Measurements from ENCODE around the gene IGFALS.

Gene IGFALS

GRCh38 chr16:1820096-1820945 is 26.8 kb upstream of the IGFALS start:
- no peak overlapping the region for H3K27ac ChIP-seq (ENCODE audit: low read length)
- TF ChIP-seq CTCF (IDR thresholded peaks at IDR 0.05; ENCODE audit: low read length) (no peak), EZH2 (optimal IDR thresholded peaks at IDR 0.05; ENCODE audit: low read depth, low read length) (no peak)
- H3K4me2 ChIP-seq (ENCODE audit: low read depth, low read length), result no peak overlapping the region
- H3K4me1 ChIP-seq (ENCODE audit: low read length), result peaks cover 2% of the 10 kb centered on the region; the same call in 1 of the 2 replicates
- no peaks in the 10 kb centered on the region for H3K27me3 ChIP-seq (replicated peaks; ENCODE audit: insufficient read depth, low read length)
- H3K9me2 ChIP-seq (replicated peaks; ENCODE audit: insufficient read depth, low read length), result no peaks in the 10 kb centered on the region
- no peak overlapping the region for H3K4me3 ChIP-seq (ENCODE audit: low read length)
- H2AFZ ChIP-seq (ENCODE audit: low read length), result no peak overlapping the region
- no peaks in the 10 kb centered on the region for H3K9me3 ChIP-seq (replicated peaks; ENCODE audit: insufficient read depth, low read length)
- peaks cover 29% of the 10 kb centered on the region for H3K79me2 ChIP-seq (ENCODE audit: low read length)
- DNase-seq, result no peak
- peaks cover 2% of the 10 kb centered on the region; the same call in 1 of the 2 replicates for H3F3A ChIP-seq (ENCODE audit: insufficient read depth, low read length)
- no peaks in the 10 kb centered on the region for H3K36me3 ChIP-seq (replicated peaks; ENCODE audit: insufficient read depth, low read length)
- no peaks in the 10 kb centered on the region for H4K20me1 ChIP-seq (ENCODE audit: insufficient read depth, low read length)
- no peak overlapping the region for H3K9ac ChIP-seq (ENCODE audit: low read length)

DNA sequence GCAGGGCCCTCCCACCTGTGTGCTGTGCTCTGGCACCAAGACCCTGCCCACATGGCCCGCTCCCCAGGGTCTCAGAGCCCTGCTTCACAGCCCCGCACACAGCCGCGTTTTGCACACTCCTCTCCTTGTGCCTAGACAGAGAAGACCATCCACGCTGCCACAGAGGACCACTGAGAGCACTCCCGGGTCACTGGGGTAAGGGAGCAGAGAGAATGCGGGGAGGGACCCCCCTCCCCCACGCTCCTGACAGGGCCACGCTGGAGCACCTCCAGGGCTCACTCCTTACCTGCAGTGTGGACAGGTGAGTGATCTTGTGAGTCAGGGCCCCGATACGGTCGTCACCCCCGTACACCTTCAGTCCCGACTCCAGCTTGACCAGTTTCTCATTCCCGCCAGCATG is 26.1 kb upstream of the IGFALS start:
- no peak overlapping the region for H3K9ac ChIP-seq (ENCODE audit: low read length)
- H3K36me3 ChIP-seq (replicated peaks; ENCODE audit: insufficient read depth, low read length), result no peaks in the 10 kb centered on the region
- H4K20me1 ChIP-seq (ENCODE audit: insufficient read depth, low read length), result no peaks in the 10 kb centered on the region
- no peak overlapping the region for H3K4me3 ChIP-seq (ENCODE audit: low read length)
- H3F3A ChIP-seq (ENCODE audit: insufficient read depth, low read length), result no peaks in the 10 kb centered on the region
- H3K27me3 ChIP-seq (replicated peaks; ENCODE audit: insufficient read depth, low read length), result no peaks in the 10 kb centered on the region
- no peak overlapping the region for H2AFZ ChIP-seq (ENCODE audit: low read length)
- no peak overlapping the region for H3K4me2 ChIP-seq (ENCODE audit: low read depth, low read length)
- no peak for DNase-seq
- H3K4me1 ChIP-seq (ENCODE audit: low read length), result no peaks in the 10 kb centered on the region
- H3K79me2 ChIP-seq (ENCODE audit: low read length), result peaks cover 22% of the 10 kb centered on the region
- H3K9me2 ChIP-seq (replicated peaks; ENCODE audit: insufficient read depth, low read length), result no peaks in the 10 kb centered on the region
- H3K27ac ChIP-seq (ENCODE audit: low read length), result no peak overlapping the region
- H3K9me3 ChIP-seq (replicated peaks; ENCODE audit: insufficient read depth, low read length), result no peaks in the 10 kb centered on the region
- TF ChIP-seq EZH2 (optimal IDR thresholded peaks at IDR 0.05; ENCODE audit: low read depth, low read length) (no peak), EZH2phosphoT487 (IDR thresholded peaks at IDR 0.05; ENCODE audit: low read length) (no peak), CTCF (IDR thresholded peaks at IDR 0.05; ENCODE audit: low read length) (no peak)

DNA sequence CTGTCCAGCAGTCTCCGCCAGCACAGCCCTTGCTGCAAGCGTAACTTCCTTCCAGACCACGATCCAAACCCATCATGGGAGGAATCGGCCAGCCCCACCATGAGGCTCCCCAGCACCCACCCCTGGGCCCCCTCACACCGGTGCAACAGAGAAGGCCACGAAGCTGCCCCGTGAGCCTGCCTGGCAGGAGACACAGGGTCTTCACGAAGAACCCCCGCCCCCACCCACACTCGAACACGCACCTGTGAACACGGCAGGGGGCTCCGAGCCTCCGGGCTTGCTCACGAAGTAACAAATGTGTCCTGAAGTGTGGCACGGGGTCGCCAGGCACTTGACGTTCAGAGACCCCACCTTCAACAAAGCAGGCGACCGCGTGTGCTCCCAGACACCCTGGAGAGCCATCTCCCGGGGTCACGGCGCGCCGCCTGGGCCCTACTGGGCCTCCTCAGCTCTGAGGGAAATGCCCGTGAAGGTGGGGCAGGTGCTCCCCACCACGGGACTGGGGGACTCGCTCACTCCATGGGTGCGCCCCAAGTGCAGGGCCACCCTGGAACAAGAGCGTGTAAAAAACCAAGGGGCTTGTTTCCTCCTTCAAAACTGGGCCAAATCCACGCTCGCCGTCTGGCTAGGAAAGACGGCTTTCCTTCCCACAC is 25.5 kb upstream of the IGFALS start:
- DNase-seq, result no peak
- H3K9ac ChIP-seq (ENCODE audit: low read length), result no peak overlapping the region
- no peaks in the 10 kb centered on the region for H3K9me3 ChIP-seq (replicated peaks; ENCODE audit: insufficient read depth, low read length)
- no peaks in the 10 kb centered on the region for H3K36me3 ChIP-seq (replicated peaks; ENCODE audit: insufficient read depth, low read length)
- no peak for TF ChIP-seq CTCF (IDR thresholded peaks at IDR 0.05; ENCODE audit: low read length)
- no peak for TF ChIP-seq EZH2phosphoT487 (IDR thresholded peaks at IDR 0.05; ENCODE audit: low read length)
- TF ChIP-seq EZH2 (optimal IDR thresholded peaks at IDR 0.05; ENCODE audit: low read depth, low read length), result no peak
- H2AFZ ChIP-seq (ENCODE audit: low read length), result no peak overlapping the region
- no peak overlapping the region for H3K4me2 ChIP-seq (ENCODE audit: low read depth, low read length)
- no peak overlapping the region for H3K4me3 ChIP-seq (ENCODE audit: low read length)
- no peaks in the 10 kb centered on the region for H3F3A ChIP-seq (ENCODE audit: insufficient read depth, low read length)
- H3K27me3 ChIP-seq (replicated peaks; ENCODE audit: insufficient read depth, low read length), result no peaks in the 10 kb centered on the region
- H3K4me1 ChIP-seq (ENCODE audit: low read length), result no peaks in the 10 kb centered on the region
- no peaks in the 10 kb centered on the region for H3K9me2 ChIP-seq (replicated peaks; ENCODE audit: insufficient read depth, low read length)
- no peaks in the 10 kb centered on the region for H4K20me1 ChIP-seq (ENCODE audit: insufficient read depth, low read length)
- H3K27ac ChIP-seq (ENCODE audit: low read length), result no peak overlapping the region
- H3K79me2 ChIP-seq (ENCODE audit: low read length), result peaks cover 16% of the 10 kb centered on the region

Measured in MM.1S (cell line).